GM19395 (cell line): ENCODE data around the gene COA8.
A peak's percentile ranks its signal among the peaks of the same experiment; 100 is the strongest.

Experiments used
- ATAC-seq: cut with Tn5 transposase; IDR thresholded peaks from one replicate; pipeline ENCODE4 v1.9.1; 2021; ENCODE audit warnings: mild to moderate bottlenecking, moderate library complexity; ENCODE audit not compliant: unreplicated experiment

Gene COA8

GRCh38 chr14:103547941-103548462, 14.8 kb upstream of the COA8 start:
- ATAC-seq: no peak

- no peak for ATAC-seq
Observed at GRCh38 chr14:103548463-103549351, 14.1 kb upstream of the COA8 start.

DNA sequence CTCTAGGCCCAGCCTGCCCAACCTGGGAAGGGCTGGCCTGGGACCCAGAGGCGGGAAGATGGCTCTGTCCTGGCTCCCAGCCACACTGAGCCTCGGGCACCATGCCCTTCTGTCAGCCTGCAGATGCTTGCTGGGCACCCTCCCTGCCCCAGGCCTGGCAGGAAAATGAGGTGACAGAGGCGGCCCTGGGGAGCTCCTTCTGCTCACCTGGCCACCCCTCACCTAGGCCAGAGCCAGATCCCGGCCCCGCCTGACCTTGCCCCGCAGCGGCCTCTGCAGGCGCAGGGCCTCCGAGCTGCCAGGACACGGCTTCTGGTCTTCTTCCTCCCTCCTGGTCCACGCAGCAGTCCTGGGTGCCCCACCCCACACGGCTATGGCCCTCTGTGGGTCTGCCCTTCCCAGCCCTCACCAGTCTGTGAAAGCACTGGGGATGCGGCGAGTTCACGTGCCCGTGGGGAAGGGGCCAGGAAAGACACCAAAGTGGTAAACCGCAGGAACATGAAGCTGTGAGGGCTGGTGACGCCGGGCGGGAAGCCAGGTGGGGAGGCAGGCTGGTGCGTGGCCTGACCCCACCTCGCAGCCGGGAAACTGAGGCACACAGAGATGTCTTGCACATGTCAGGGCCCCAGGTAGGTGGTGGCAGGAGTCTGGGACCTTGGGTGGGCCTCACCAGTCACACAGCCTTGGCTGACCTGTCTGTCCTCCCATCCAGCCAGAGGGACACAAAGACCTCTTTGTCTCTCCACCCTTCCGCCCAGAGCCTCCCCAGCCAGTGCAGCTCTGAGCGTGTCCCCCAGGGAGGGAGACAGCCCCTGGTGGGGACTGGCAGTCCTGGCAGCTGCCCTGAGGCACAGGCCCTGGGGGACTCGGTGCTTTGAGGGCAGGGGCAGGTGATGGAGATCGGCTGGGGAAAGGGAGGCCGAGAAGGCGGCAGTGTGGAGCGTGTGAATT, 13.1 kb upstream of the COA8 start:
- ATAC-seq: no peak

DNA sequence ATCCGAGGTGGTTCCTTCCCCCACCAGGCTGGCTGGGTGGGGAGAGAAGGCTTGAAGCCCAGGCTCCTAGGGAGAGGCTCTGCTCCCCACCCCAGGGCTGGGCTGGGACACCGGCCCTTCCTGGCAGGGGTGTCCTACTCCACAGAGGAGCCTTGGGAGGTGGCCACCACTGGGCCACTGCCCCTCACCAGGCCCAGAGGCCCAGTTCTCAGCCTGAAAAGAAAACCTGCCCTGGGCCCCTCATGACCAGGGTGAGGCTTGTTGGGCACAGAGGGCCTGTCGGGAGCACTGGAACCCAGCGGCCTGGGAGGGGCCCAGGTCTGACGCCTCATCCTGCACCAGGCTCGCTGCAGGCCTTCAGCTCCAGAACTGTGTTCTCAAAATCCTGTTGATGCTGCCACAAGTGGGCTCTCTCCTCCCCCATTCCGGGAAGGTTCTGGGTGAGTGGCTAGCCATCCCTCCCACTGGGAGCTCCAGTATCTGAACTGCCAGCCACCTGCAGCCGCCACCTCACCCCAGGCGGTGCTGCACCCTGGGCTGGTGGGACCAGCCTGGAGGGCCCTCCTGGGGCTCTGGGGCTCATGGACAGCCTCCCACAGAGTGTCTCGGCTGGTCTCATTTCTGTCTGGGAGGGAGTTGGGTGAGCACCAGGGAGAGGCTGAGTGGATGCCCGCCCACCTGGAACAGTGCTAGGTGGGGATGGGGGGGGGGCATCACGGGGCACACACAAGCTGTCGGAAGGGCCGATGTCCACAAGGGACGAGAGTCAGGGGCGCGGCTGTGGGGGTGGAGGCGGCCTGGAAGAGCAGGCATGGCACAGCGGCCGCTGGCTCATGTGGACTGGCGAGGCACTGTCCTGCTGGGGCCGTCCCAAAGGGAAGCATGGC, 12.1 kb upstream of the COA8 start:
- ATAC-seq: no peak

DNA sequence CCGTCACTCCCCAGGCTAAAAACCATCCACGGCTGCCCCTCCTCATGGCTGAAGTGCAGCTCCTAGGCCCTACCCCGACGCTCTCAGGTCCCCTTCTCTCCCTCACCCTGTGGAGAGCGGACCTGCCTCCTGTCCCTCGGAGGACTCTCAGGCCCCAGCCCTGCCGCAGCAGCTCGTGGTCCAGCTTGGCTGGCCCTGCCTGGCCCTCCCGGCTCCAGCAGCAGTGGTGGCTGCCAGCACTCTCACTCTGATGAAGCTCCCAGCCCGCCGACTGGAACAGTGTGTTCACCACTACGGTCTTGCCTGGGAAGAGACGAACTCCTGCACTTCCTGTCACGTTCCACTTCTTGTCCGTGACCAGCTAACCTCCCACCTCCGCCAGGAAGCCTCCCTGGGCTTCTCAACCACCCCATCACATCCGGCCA, 11.4 kb upstream of the COA8 start:
- no peak for ATAC-seq

DNA sequence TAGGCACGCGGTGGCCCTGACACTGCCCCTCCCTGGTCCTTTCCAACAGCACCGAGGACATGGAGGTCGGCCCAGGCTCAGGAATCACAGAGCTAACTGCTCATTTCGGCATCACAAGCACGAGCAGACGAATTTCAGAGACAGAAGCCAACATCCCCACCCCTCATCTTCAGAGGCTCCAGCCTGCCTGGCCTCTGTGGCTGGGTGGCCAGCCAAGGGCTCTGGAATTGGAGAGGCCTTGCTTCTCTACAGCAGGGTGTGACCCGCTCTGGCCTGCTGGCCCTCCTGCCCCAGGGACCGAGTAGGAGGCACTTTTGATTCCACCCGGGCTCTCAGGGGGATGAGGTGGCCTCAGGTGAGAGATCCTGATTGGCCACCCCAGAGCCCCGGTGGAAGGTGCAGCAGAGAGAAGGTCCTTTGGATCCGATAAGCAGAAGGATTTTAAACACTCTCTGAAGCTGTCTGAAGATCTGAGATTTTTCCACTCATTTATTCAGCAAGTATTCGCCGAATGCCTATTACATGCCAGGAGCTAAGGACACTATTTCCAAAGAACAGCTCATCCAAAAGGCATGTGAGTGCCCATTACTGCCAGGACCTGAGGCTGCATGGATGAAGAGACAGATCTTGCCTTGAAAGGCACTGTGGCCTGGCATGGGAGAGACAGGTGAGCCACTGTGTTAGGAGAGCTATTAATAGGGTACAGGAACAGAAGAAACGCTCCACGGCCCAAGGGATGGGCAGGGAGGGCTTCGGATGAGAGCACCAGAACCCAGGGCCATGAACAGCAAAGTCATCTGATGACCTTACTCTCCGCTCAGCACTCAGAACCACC, 10.5 kb upstream of the COA8 start:
- no peak for ATAC-seq

- ATAC-seq: no peak
Observed at GRCh38 chr14:103552846-103553210, 9.9 kb upstream of the COA8 start.

DNA sequence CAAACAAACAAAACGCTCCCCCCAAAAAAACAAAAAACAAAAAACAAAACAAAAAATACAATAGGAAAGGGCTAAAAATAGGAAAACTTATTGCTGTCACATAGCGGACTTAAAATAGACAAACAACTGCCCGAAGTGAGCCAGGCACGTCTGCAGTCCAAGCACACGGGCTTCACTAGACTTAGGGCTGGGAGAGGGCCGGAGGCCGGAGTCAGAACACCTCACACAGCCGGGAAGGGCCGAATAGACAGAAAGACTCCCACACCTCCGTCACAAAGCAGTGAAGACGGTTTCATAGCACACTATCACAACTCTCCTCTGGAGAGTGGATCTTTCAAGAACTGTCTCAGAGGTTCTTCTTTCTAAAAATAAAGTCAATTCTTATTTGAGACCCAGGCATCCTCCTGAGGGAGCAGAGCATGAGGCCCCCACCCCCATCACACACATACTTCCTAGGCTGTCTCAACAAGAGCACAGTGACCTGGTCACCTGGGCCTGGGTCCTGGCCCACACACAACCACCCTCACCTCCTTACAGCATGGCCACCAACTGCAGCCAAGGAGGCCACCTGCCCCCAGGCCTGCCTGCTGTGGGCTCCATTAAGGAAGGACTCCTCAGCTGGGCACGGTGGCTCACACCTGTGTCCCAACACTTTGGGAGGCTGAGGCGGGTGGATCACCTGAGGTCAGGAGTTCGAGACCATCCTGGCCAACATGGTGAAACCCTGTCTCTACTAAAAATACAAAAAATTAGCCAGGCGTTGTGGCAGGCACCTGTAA, 7.0 kb upstream of the COA8 start:
- ATAC-seq: no peak

DNA sequence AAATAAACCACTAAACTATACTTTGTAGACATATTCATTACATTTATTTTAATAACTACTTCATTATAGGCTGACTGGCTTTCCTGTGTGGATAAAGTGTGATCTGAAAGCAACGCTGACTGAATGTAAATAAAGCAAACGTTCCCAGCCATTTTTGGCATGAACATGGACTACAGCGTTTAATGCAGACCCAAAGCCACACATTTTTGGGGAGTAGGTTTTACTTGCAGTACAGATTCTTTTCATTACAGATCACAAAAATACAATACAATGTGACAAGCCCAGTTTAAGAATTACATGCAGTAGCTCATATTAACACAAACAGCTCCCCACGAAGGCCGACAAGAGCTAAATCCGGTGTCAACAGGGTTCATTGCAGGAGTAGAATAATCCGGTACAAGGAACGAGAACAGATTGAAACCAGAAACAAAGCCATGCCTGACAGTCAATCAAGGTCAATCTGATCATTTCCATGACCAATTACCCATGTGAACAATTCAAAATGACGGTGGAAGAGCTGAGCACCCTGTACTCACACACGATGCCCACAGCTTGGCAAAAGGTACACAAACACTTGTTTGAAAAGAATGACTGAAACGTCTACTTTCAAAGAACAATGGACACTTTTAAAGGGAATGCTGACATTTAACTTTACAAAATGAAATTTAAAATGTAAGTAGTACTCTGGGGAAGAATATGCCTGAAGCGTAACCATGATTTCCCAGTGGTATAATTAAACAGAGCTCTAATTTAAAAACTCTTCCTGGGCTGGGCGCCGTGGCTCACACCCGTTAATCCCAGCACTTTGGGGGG, 5.6 kb upstream of the COA8 start:
- no peak for ATAC-seq

- ATAC-seq: no peak
Observed at GRCh38 chr14:103558071-103558882, 4.5 kb upstream of the COA8 start.

DNA sequence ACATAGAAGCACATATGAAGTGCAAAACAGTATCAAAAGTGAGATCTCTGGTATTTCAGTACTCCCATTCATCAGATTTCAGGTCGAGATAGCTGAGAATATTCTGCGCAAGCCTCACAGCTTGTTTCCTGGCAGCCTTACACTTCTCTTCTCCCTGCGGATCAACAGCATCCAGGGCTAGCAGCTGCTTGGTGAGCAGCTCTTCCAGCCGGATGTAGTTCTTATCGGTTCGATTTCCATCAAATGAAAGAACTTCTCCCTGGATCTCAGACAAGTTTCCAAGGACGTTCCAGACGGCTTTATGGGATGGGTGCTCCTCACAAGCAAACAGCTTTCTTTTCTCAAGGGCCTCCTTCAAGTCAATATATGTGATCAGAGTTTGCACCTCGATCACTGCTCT, 3.0 kb upstream of the COA8 start:
- ATAC-seq: no peak

DNA sequence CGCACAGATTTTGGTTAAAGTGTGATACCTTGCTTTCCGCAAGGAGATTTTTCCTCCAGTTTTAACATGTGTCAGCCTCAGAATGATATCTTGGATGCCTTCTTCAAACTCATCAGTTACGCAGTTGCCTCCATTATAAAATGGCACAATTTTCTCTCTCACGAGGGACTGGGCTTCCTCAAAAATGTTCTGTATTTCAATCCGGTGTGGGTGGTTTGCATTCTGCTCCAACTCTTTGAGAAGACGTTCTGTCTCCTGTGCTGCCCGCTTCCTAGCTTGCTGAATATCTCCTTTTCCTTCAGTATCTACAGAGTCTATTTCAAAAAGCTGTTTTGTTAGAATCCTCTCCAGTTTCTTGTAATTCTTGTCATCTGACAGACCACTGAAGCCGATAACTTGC, 2.1 kb upstream of the COA8 start:
- no peak for ATAC-seq

DNA sequence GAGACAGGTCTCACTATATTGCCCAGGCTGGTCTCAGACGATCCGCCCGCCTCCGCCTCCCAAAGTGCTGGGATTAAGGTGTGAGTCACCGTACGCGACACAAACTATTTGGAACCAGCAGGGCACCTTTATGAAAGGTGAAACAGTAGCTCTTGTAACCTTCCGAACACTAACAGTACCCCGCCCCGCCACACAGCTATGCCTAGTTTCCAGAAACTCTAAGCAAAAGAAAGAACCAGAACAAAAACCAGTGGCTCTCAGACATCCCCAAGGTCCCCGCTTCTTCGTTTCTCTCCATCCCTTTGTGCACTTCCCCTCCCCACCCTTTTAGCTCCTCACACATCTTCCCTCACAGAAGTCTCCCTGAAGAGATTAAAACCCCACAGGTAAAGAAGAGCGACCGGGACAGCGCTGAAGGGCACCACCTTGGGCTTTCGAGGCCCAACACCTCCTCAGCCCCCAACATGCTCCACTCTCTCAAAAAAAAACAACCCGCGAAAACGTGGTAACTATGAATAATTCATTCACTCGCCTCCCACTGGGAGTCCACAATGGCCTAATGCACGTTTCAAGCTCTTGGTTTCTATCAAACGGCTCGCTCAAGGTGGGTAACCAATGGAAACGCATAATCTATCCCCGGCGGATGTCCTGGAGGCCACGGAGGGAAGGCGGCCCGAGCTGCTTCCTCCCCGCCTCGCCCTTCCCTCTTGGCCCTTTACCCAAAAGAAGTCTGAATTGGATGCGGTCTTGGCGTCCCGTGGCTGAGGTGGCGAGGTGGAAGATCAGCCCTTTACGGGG, 1.2 kb upstream of the COA8 start:
- ATAC-seq: peak; percentile 27

GRCh38 chr14:103562179-103562428, 656 bp upstream of the COA8 start:
- peak; percentile 39 for ATAC-seq

- no peak for ATAC-seq
Observed at GRCh38 chr14:103563226-103563620, 463 bp downstream of the COA8 start.

GRCh38 chr14:103563844-103564505, 1.2 kb downstream of the COA8 start:
- no peak for ATAC-seq
